ENCODE measurements around the gene MATR3.
A peak's percentile ranks its signal among the peaks of the same experiment; 100 is the strongest.

MATR3 gene

GRCh38 chr5:139312075-139312474, 18.5 kb downstream of the MATR3 start:
- no peak for DNase-seq (ENCODE audit: extremely low read depth, insufficient read length)
- H3K36me3 ChIP-seq (ENCODE audit: control insufficient read depth, insufficient read depth, low read length): peaks cover 3% of the 10 kb centered on the region; the same call in 1 of the 2 replicates
- no peaks in the 10 kb centered on the region for H3K27me3 ChIP-seq (replicated peaks; ENCODE audit: control insufficient read depth, insufficient read depth, low read length)

DNA sequence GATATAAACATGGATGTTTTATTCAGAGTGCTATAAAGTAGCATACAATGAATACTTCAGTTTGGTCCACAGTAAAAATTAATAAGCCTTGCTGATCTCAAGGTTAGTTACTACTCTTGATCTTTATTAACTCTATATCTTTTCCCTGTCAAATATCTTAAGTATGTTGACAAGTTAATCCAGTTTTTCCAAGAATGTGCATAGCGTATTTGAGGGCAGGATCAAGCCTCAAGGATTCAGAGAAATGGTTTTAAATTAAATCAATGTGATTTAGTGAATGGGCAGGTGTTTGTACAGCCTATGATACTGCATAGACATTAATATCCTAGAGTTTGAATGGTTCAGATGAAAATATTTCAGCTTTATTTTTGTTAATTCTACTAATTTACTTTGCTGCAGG, 20.7 kb downstream of the MATR3 start:
- Histone ChIP-seq H3K36me3 (ENCODE audit: control insufficient read depth, insufficient read depth, low read length) (peaks cover 4% of the 10 kb centered on the region; the same call in 1 of the 2 replicates), H3K27me3 (replicated peaks; ENCODE audit: control insufficient read depth, insufficient read depth, low read length) (no peaks in the 10 kb centered on the region), H3K4me3 (replicated peaks; ENCODE audit: low read depth, low read length) (no peak overlapping the region)
- DNase-seq (ENCODE audit: extremely low read depth, insufficient read length): no peak
- TF ChIP-seq, protein P1, sequence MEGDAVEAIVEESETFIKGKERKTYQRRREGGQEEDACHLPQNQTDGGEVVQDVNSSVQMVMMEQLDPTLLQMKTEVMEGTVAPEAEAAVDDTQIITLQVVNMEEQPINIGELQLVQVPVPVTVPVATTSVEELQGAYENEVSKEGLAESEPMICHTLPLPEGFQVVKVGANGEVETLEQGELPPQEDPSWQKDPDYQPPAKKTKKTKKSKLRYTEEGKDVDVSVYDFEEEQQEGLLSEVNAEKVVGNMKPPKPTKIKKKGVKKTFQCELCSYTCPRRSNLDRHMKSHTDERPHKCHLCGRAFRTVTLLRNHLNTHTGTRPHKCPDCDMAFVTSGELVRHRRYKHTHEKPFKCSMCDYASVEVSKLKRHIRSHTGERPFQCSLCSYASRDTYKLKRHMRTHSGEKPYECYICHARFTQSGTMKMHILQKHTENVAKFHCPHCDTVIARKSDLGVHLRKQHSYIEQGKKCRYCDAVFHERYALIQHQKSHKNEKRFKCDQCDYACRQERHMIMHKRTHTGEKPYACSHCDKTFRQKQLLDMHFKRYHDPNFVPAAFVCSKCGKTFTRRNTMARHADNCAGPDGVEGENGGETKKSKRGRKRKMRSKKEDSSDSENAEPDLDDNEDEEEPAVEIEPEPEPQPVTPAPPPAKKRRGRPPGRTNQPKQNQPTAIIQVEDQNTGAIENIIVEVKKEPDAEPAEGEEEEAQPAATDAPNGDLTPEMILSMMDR (IDR thresholded peaks at IDR 0.05; ENCODE audit: insufficient read depth, low read length, poor library complexity, severe bottlenecking): no peak

More at GRCh38 chr5:139312075-139312474, 18.5 kb downstream of the MATR3 start:
- no peak overlapping the region for H3K4me3 ChIP-seq (replicated peaks; ENCODE audit: low read depth, low read length)
- TF ChIP-seq, protein P1 (IDR thresholded peaks at IDR 0.05; ENCODE audit: insufficient read depth, low read length, poor library complexity, severe bottlenecking): no peak

- DNase-seq (ENCODE audit: extremely low read depth, insufficient read length): no peak
- Histone ChIP-seq H3K36me3 (ENCODE audit: control insufficient read depth, insufficient read depth, low read length) (peaks cover 6% of the 10 kb centered on the region), H3K27me3 (replicated peaks; ENCODE audit: control insufficient read depth, insufficient read depth, low read length) (no peaks in the 10 kb centered on the region), H3K4me3 (replicated peaks; ENCODE audit: low read depth, low read length) (no peak overlapping the region)
- TF ChIP-seq, protein P1 (IDR thresholded peaks at IDR 0.05; ENCODE audit: insufficient read depth, low read length, poor library complexity, severe bottlenecking): no peak
Observed at GRCh38 chr5:139315056-139315615, 21.6 kb downstream of the MATR3 start.

GRCh38 chr5:139335811-139336210, 42.3 kb downstream of the MATR3 start:
- Histone ChIP-seq H3K36me3 (ENCODE audit: control insufficient read depth, insufficient read depth, low read length) (peaks cover 4% of the 10 kb centered on the region), H3K4me3 (replicated peaks; ENCODE audit: low read depth, low read length) (no peak overlapping the region), H3K27me3 (replicated peaks; ENCODE audit: control insufficient read depth, insufficient read depth, low read length) (no peaks in the 10 kb centered on the region)
- TF ChIP-seq, protein P1 (IDR thresholded peaks at IDR 0.05; ENCODE audit: insufficient read depth, low read length, poor library complexity, severe bottlenecking): no peak
- no peak for DNase-seq (ENCODE audit: extremely low read depth, insufficient read length)

DNA sequence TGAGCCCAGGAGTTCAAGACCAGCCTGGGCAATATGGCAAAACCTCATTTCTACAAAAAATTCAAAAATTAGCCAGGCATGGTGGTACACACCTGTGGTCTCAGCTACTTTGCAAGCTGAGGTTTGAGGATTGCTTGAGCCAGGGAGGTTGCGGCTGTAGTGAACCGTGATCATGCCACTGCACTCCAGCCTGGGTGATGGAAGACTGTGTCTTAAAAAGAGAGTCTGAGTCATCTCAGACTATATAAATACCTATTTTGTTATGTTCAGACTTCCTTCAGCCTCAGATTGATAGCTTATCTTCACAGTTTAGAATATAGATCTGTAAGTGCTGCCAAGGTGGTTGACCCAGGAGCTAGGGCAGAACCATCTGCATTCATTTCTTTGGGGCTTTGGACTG, 46.5 kb downstream of the MATR3 start:
- TF ChIP-seq, protein P1 (IDR thresholded peaks at IDR 0.05; ENCODE audit: insufficient read depth, low read length, poor library complexity, severe bottlenecking): no peak
- no peaks in the 10 kb centered on the region for H3K27me3 ChIP-seq (replicated peaks; ENCODE audit: control insufficient read depth, insufficient read depth, low read length)

More for the DNA sequence above, 46.5 kb downstream of the MATR3 start:
- peak; percentile 29 for DNase-seq (ENCODE audit: extremely low read depth, insufficient read length)
- H3K36me3 ChIP-seq (ENCODE audit: control insufficient read depth, insufficient read depth, low read length): no peaks in the 10 kb centered on the region; the same call in 1 of the 2 replicates
- no peak overlapping the region for H3K4me3 ChIP-seq (replicated peaks; ENCODE audit: low read depth, low read length)

Measured in GM06990 (cell line).